ENCODE results near the gene AQP3. TPM values are rescaled to one million over a fixed set of nuclear protein-coding genes. Genes with fewer than 3 reads are reported as not detected.
"Not testable (repeated sequence)": the region's sequence is repeated elsewhere in the genome, so short reads cannot be mapped to it uniquely, and the experiment has no call there.

Gene AQP3
- total RNA-seq, 1 experiment from 2014 or later = 5.5 TPM

GRCh38 chr9:33402371-33402770 lies 45.0 kb downstream of the AQP3 start, which contains the start of gene AQP7:
Gene AQP7 (minus strand): TSS chr9:33402568. CDS start chr9:33401262, 1,306 bp downstream.
- not testable (repeated sequence) for H2AFZ ChIP-seq (ENCODE audit: low read depth, low read length, poor library complexity, severe bottlenecking); H3K9me3 ChIP-seq (ENCODE audit: control insufficient read depth in 1 of 2, insufficient read depth in 1 of 2, low read depth in 1 of 2, low read length in 2 of 2); H3K4me2 ChIP-seq (ENCODE audit: low read length)

DNA sequence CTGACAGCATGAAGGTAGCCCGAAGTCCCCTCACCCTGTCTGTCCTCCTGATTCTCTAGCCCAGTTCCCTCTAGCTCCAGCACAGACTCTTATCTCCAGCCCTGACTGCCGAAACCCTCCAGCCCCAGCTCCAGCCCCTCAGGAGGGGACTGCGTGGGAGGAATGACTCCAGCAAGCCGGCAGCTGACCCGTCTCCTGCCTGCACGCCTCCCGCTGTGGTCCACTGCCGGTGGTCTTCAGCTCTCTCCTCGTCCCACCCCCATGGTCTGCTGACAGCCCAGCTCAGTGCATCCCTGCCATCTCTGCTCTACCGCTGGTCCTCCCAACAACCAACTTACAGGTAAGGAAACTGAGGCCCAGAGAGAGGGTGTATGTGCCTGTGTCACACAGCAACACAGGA lies 45.6 kb downstream of the AQP3 start:
- H3K27ac ChIP-seq (ENCODE audit: low read depth, low read length); POLR2A ChIA-PET; H3K79me2 ChIP-seq (ENCODE audit: insufficient read depth, low read length); H3K9me2 ChIP-seq (ENCODE audit: insufficient read depth); H3K9me3 ChIP-seq (ENCODE audit: control insufficient read depth in 1 of 2, insufficient read depth in 1 of 2, low read depth in 1 of 2, low read length in 2 of 2); H2AFZ ChIP-seq (ENCODE audit: low read depth, low read length, poor library complexity, severe bottlenecking); DNase-seq (ENCODE audit: low read depth, low spot score); H3K36me3 ChIP-seq (ENCODE audit: control insufficient read depth in 1 of 2, insufficient read depth in 2 of 2, low read length in 2 of 2); CTCF ChIA-PET; H3K9ac ChIP-seq (ENCODE audit: low read length); H3K4me2 ChIP-seq (ENCODE audit: low read length); ATAC-seq; BruUV-seq (replicated peaks); H3K27me3 ChIP-seq (ENCODE audit: insufficient read depth, low read length); H3K4me1 ChIP-seq (ENCODE audit: control insufficient read depth in 1 of 2, insufficient read depth in 2 of 2, low read length in 2 of 2); H4K20me1 ChIP-seq (ENCODE audit: insufficient read depth); RAD21 ChIA-PET (ENCODE audit: low non-redundant PET in 1 of 2, low total read pairs in 2 of 2, uncharacterized antibody in 2 of 2, unreplicated experiment in 2 of 2); H3K4me3 ChIP-seq (replicated peaks in 1 of 2; ENCODE audit: low read depth in 1 of 2, low read length in 2 of 2): not testable (repeated sequence)
- intact Hi-C loops (cut with micrococcal nuclease) = loop anchor here (2.0 kb wide), 1 partner anchor 321 kb away; no protein-coding TSS in a partner anchor

More at GRCh38 chr9:33402371-33402770, 45.0 kb downstream of the AQP3 start, which contains the start of gene AQP7:
- H3K9ac ChIP-seq (ENCODE audit: low read length); H3K27ac ChIP-seq (ENCODE audit: low read depth, low read length); DNase-seq (ENCODE audit: low read depth, low spot score); H3K4me3 ChIP-seq (replicated peaks in 1 of 2; ENCODE audit: low read depth in 1 of 2, low read length in 2 of 2); H3K4me1 ChIP-seq (ENCODE audit: control insufficient read depth in 1 of 2, insufficient read depth in 2 of 2, low read length in 2 of 2); ATAC-seq; H4K20me1 ChIP-seq (ENCODE audit: insufficient read depth); H3K36me3 ChIP-seq (ENCODE audit: control insufficient read depth in 1 of 2, insufficient read depth in 2 of 2, low read length in 2 of 2); H3K9me2 ChIP-seq (ENCODE audit: insufficient read depth); H3K79me2 ChIP-seq (ENCODE audit: insufficient read depth, low read length); RAD21 ChIA-PET (ENCODE audit: low non-redundant PET in 1 of 2, low total read pairs in 2 of 2, uncharacterized antibody in 2 of 2, unreplicated experiment in 2 of 2); POLR2A ChIA-PET; BruUV-seq (replicated peaks); H3K27me3 ChIP-seq (ENCODE audit: insufficient read depth, low read length): not testable (repeated sequence)
- intact Hi-C loops (cut with micrococcal nuclease) = loop anchor here (2.0 kb wide), 1 partner anchor 320 kb away; no protein-coding TSS in a partner anchor
- CTCF ChIA-PET = interaction anchor here (3.7 kb wide), 1 partner anchor 64 kb away, joined by 53 read pairs; no protein-coding TSS in a partner anchor

GRCh38 chr9:33399047-33399446 lies 48.3 kb downstream of the AQP3 start:
- H3K36me3 ChIP-seq (ENCODE audit: control insufficient read depth in 1 of 2, insufficient read depth in 2 of 2, low read length in 2 of 2); H3K4me2 ChIP-seq (ENCODE audit: low read length); H4K20me1 ChIP-seq (ENCODE audit: insufficient read depth); H3K9me2 ChIP-seq (ENCODE audit: insufficient read depth); H3K27ac ChIP-seq (ENCODE audit: low read depth, low read length); H3K9ac ChIP-seq (ENCODE audit: low read length); H3K4me1 ChIP-seq (ENCODE audit: control insufficient read depth in 1 of 2, insufficient read depth in 2 of 2, low read length in 2 of 2); H2AFZ ChIP-seq (ENCODE audit: low read depth, low read length, poor library complexity, severe bottlenecking); H3K4me3 ChIP-seq (replicated peaks in 1 of 2; ENCODE audit: low read depth in 1 of 2, low read length in 2 of 2); H3K9me3 ChIP-seq (ENCODE audit: control insufficient read depth in 1 of 2, insufficient read depth in 1 of 2, low read depth in 1 of 2, low read length in 2 of 2); ATAC-seq; intact Hi-C loops (cut with micrococcal nuclease); H3K27me3 ChIP-seq (ENCODE audit: insufficient read depth, low read length); DNase-seq (ENCODE audit: low read depth, low spot score); RAD21 ChIA-PET (ENCODE audit: low non-redundant PET in 1 of 2, low total read pairs in 2 of 2, uncharacterized antibody in 2 of 2, unreplicated experiment in 2 of 2); H3K79me2 ChIP-seq (ENCODE audit: insufficient read depth, low read length); BruUV-seq (replicated peaks): not testable (repeated sequence)
- POLR2A ChIA-PET = interaction anchor here (1.7 kb wide), 1 partner anchor 75 kb away, joined by 6 read pairs; the partner anchor contains the start of gene NOL6
- CTCF ChIA-PET = interaction anchor here (2.2 kb wide), 1 partner anchor 54 kb away, joined by 5 read pairs; no protein-coding TSS in a partner anchor

DNA sequence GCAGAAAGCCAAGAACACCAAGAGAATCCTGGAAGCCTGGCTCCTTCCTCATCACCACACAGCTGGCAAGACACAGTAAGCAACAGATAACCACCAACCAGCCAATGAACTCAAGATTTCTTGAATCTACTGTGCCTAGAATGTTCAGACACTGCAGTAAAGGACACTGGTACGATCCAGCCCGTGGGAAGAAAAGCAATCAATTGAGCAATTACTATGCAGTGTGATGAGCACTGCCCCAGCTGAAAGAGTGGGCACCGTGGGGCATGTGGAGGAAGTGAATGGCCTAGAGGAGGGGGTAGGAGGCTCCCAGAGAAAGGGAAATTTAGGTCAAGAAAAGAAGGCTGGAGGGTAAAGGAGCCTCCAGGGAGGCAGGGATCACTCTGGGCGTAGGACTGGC lies 49.6 kb downstream of the AQP3 start:
- H3K27ac ChIP-seq (ENCODE audit: low read depth, low read length); RAD21 ChIA-PET (ENCODE audit: low non-redundant PET in 1 of 2, low total read pairs in 2 of 2, uncharacterized antibody in 2 of 2, unreplicated experiment in 2 of 2); BruUV-seq (replicated peaks); ATAC-seq; H2AFZ ChIP-seq (ENCODE audit: low read depth, low read length, poor library complexity, severe bottlenecking); H3K79me2 ChIP-seq (ENCODE audit: insufficient read depth, low read length); H3K9me3 ChIP-seq (ENCODE audit: control insufficient read depth in 1 of 2, insufficient read depth in 1 of 2, low read depth in 1 of 2, low read length in 2 of 2); H3K4me3 ChIP-seq (replicated peaks in 1 of 2; ENCODE audit: low read depth in 1 of 2, low read length in 2 of 2); H3K4me2 ChIP-seq (ENCODE audit: low read length); H4K20me1 ChIP-seq (ENCODE audit: insufficient read depth); H3K36me3 ChIP-seq (ENCODE audit: control insufficient read depth in 1 of 2, insufficient read depth in 2 of 2, low read length in 2 of 2); intact Hi-C loops (cut with micrococcal nuclease); H3K4me1 ChIP-seq (ENCODE audit: control insufficient read depth in 1 of 2, insufficient read depth in 2 of 2, low read length in 2 of 2); H3K27me3 ChIP-seq (ENCODE audit: insufficient read depth, low read length); H3K9me2 ChIP-seq (ENCODE audit: insufficient read depth); DNase-seq (ENCODE audit: low read depth, low spot score); CTCF ChIA-PET; H3K9ac ChIP-seq (ENCODE audit: low read length): not testable (repeated sequence)
- POLR2A ChIA-PET = interaction anchor here (1.7 kb wide), 1 partner anchor 76 kb away, joined by 6 read pairs; the partner anchor contains the start of gene NOL6
